CD14-positive monocyte (primary cell): ENCODE data around the gene EYS. TPM values are rescaled to one million over a fixed set of nuclear protein-coding genes. Genes with fewer than 3 reads are reported as not detected.

Source experiments
- DNase-seq, 3 donors: peaks; one replicate each; pipeline ENCODE4 v3.0.0-alpha.2; 2011 to 2022
- H2AFZ ChIP-seq: 2 replicates; pipeline ENCODE4 v1.6.0; 2012; ENCODE audit warnings: mild to moderate bottlenecking, low read depth, low read length, inconsistent platforms; ENCODE audit not compliant: insufficient read depth, poor library complexity, severe bottlenecking
- H3K27ac ChIP-seq, 2 donors: 1 replicate in 1 of 2; 2 replicates in 1 of 2; pipeline ENCODE4 v1.5.1; 2012 to 2013; ENCODE audit warnings: low read length in 2 of 2, control low read depth in 1 of 2, inconsistent platforms in 1 of 2, low read depth in 1 of 2, mild to moderate bottlenecking in 1 of 2
- H3K27me3 ChIP-seq, 2 donors: one replicate each; pipeline versions ENCODE4 v1.6.0 to v1.6.1; 2011 to 2013; ENCODE audit warnings: low read length in 2 of 2; ENCODE audit not compliant: control insufficient read depth in 2 of 2, insufficient read depth in 2 of 2
- H3K36me3 ChIP-seq, 2 donors: replicated peaks in 1 of 2; 1 replicate in 1 of 2; 2 replicates in 1 of 2; pipeline versions ENCODE4 v1.5.1 to v1.6.1; 2012 to 2013; ENCODE audit warnings: low read length in 2 of 2, control low read depth in 1 of 2, inconsistent platforms in 1 of 2, mild to moderate bottlenecking in 1 of 2; ENCODE audit not compliant: insufficient read depth in 2 of 2, control insufficient read depth in 1 of 2
- H3K4me1 ChIP-seq, 2 donors: 1 replicate in 1 of 2; 2 replicates in 1 of 2; pipeline versions ENCODE4 v1.5.1 to v1.6.1; 2012 to 2013; ENCODE audit warnings: low read length in 2 of 2, control low read depth in 1 of 2, inconsistent platforms in 1 of 2, mild to moderate bottlenecking in 1 of 2, moderate library complexity in 1 of 2; ENCODE audit not compliant: insufficient read depth in 2 of 2, control insufficient read depth in 1 of 2
- H3K4me2 ChIP-seq: replicated peaks from 2 replicates; pipeline ENCODE3; 2012; ENCODE audit warnings: low read length, moderate library complexity, mild to moderate bottlenecking; ENCODE audit not compliant: poor library complexity, severe bottlenecking; ENCODE audit errors: extremely low read depth
- H3K4me3 ChIP-seq, 3 experiments: fragments of 200-600 bp in 1 of 3; sonication (generic) in 1 of 3; replicated peaks in 1 of 3; 1 replicate in 2 of 3; 2 replicates in 1 of 3; pipeline ENCODE4 v1.5.1; 2011 to 2013; ENCODE audit warnings: low read length in 3 of 3, mild to moderate bottlenecking in 3 of 3, control low read depth in 2 of 3, low read depth in 2 of 3, inconsistent platforms in 1 of 3, moderate library complexity in 1 of 3
- H3K79me2 ChIP-seq: 2 replicates; pipeline ENCODE4 v1.6.0; 2012; ENCODE audit warnings: mild to moderate bottlenecking, control low read depth, inconsistent platforms, low read length, moderate library complexity; ENCODE audit not compliant: insufficient read depth
- H3K9ac ChIP-seq: 2 replicates; pipeline ENCODE4 v1.6.0; 2017; ENCODE audit warnings: low read length, mild to moderate bottlenecking; ENCODE audit not compliant: insufficient read depth, poor library complexity, severe bottlenecking
- H3K9me3 ChIP-seq, 2 donors: replicated peaks in 1 of 2; 1 replicate in 1 of 2; 2 replicates in 1 of 2; pipeline versions ENCODE4 v1.5.1 to v1.6.1; 2012 to 2013; ENCODE audit warnings: low read length in 2 of 2, control low read depth in 1 of 2; ENCODE audit not compliant: control insufficient read depth in 1 of 2, insufficient read depth in 1 of 2
- H4K20me1 ChIP-seq: 2 replicates; pipeline ENCODE4 v1.6.0; 2012; ENCODE audit warnings: mild to moderate bottlenecking, low read length, control low read depth, moderate library complexity; ENCODE audit not compliant: insufficient read depth
- H3K27ac Mint-ChIP-seq, 7 donors: one replicate each; pipeline ENCODE4 v1.8.0; 2020; ENCODE audit warnings: mild to moderate bottlenecking in 7 of 7, mixed read lengths in 7 of 7, moderate library complexity in 6 of 7, inconsistent platforms in 2 of 7
- H3K27me3 Mint-ChIP-seq, 3 donors: one replicate each; pipeline ENCODE4 v1.8.0; 2021 to 2022; ENCODE audit warnings: low read depth in 3 of 3, mild to moderate bottlenecking in 3 of 3, mixed read lengths in 3 of 3, moderate library complexity in 3 of 3, inconsistent platforms in 1 of 3
- H3K36me3 Mint-ChIP-seq, 2 donors: one replicate each; pipeline ENCODE4 v1.8.0; 2020; ENCODE audit warnings: mixed read lengths in 2 of 2, inconsistent platforms in 1 of 2, mild to moderate bottlenecking in 1 of 2
- H3K4me1 Mint-ChIP-seq: one replicate; pipeline ENCODE4 v1.8.0; 2020; ENCODE audit warnings: mild to moderate bottlenecking, mixed read lengths
- H3K4me3 Mint-ChIP-seq, 2 donors: one replicate each; pipeline ENCODE4 v1.8.0; 2020; ENCODE audit warnings: mild to moderate bottlenecking in 2 of 2, mixed read lengths in 2 of 2, moderate library complexity in 1 of 2
- H3K9me3 Mint-ChIP-seq, 7 donors: one replicate each; pipeline ENCODE4 v1.8.0; 2020 to 2022; ENCODE audit warnings: mixed read lengths in 7 of 7, mild to moderate bottlenecking in 6 of 7, moderate library complexity in 6 of 7, inconsistent platforms in 2 of 7
- WGBS: methylation state at CpG from one replicate; pipeline ENCODE4 v1.1.5; 2013; ENCODE audit warnings: missing lambda C conversion rate; ENCODE audit not compliant: insufficient coverage; 5-methylcytosine and 5-hydroxymethylcytosine counted together
- intact Hi-C, 2 donors: fragments of 100-400 bp; cut with micrococcal nuclease; formaldehyde crosslinking; loops; one replicate each; pipeline versions ENCODE4 v1.15.0 to v1.15.1; 2023
- polyA plus RNA-seq, 3 donors: library from polyadenylated mRNA; depleted of rRNA in 1 of 3; unstranded in 2 of 3; stranded (reverse) in 1 of 3; fragments of 300-500 nt in 2 of 3; fragments of >200 nt in 1 of 3; fragmentation: Illumina TruSeq in 2 of 3; gene quantifications; 1 replicate in 2 of 3; 2 replicates in 1 of 3; pipeline ENCODE4 v1.2.3, GENCODE V29; 2012 to 2021
- TF ChIP-seq, protein P1 (sequence below): fragments of 200-600 bp; IDR thresholded peaks from one replicate; pipeline ENCODE4 v1.8.0; 2022; ENCODE audit warnings: antibody characterized with exemption, mild to moderate bottlenecking

EYS gene
- polyA plus RNA-seq, 3 donors = 0.01 to 0.03 TPM; not detected in 1

DNA sequence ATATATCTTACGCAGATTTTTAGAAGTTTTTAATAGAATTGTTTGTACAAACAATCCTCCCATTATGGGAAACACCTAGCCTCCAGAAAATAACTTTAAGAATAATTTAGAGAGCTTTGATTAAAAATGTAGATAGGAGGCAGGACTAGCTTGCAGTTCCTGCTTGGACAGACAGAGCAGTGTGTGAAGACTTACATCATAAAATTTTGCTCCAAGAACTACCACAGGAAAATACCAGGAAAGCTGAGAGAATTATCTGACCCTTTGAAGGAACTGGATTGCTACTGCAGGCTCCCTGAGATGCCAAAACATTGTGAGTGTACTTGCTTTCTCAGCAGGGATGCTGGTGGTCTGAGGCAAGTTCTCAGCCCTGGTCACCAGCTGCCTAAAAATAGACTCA is 64.2 kb downstream of the EYS start:
- H3K79me2 ChIP-seq = no peaks in the 10 kb centered on the region
- no peak for DNase-seq
- H3K4me1 ChIP-seq = no peaks in the 10 kb centered on the region
- H2AFZ ChIP-seq = no peak overlapping the region
- H4K20me1 ChIP-seq = no peaks in the 10 kb centered on the region
- Mint-ChIP-seq H3K27me3 (no peaks in the 10 kb centered on the region), H3K9me3 (peaks cover 0 to 12% (median 5%) of the 10 kb centered on the region in 7 donors), H3K27ac (no peak overlapping the region), H3K36me3 (no peaks in the 10 kb centered on the region), H3K4me1 (no peaks in the 10 kb centered on the region), H3K4me3 (no peak overlapping the region)
- H3K36me3 ChIP-seq = no peaks in the 10 kb centered on the region
- no peak overlapping the region for H3K4me2 ChIP-seq
- intact Hi-C loops = no loop called here
- H3K27me3 ChIP-seq = no peaks in the 10 kb centered on the region
- no peak overlapping the region for H3K9ac ChIP-seq
- no peak overlapping the region for H3K27ac ChIP-seq
- TF ChIP-seq, protein P1, sequence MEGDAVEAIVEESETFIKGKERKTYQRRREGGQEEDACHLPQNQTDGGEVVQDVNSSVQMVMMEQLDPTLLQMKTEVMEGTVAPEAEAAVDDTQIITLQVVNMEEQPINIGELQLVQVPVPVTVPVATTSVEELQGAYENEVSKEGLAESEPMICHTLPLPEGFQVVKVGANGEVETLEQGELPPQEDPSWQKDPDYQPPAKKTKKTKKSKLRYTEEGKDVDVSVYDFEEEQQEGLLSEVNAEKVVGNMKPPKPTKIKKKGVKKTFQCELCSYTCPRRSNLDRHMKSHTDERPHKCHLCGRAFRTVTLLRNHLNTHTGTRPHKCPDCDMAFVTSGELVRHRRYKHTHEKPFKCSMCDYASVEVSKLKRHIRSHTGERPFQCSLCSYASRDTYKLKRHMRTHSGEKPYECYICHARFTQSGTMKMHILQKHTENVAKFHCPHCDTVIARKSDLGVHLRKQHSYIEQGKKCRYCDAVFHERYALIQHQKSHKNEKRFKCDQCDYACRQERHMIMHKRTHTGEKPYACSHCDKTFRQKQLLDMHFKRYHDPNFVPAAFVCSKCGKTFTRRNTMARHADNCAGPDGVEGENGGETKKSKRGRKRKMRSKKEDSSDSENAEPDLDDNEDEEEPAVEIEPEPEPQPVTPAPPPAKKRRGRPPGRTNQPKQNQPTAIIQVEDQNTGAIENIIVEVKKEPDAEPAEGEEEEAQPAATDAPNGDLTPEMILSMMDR = no peak
- no peak overlapping the region for H3K4me3 ChIP-seq
- whole genome bisulfite sequencing = no CpG with 5 or more reads among the region's 1 CpG
- no peaks in the 10 kb centered on the region for H3K9me3 ChIP-seq

DNA sequence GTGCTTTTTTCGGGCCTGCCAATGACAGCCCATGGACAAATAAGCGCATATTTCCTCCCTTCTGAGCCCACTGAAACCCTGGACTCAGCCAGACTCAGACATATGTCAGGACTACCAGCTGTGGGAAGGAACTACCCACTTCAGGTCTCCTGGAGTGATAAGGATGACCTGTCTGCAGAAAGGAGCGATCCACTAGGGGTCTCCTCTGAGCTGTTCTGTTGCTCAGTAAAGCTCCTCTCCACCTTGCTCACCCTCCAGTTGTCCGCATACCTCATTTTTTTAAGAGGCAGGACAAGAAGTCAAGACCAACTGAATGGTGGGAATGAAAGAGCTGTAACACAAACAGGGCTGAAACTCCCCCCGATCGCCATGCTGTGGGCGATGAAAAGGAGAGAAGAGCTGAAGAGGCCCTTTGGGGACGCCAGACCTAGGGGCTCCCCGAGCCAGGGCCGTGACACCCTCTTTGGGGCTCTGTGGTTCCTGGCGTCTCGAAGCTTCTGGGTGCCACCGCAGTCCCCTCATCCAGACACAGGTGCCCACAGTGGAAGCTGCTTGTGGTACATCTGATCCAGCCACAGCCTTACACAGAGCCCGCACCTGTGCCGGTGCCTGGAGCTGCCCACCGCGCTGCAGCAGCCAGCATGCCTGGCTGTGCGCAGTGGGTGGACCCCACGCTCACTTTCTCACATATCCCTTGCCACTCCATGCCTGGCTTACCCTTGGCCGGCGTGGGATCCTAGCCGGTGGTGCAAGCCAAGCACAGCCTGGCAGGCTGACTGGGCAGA is 68.8 kb downstream of the EYS start:
- Histone ChIP-seq H3K9ac (no peak overlapping the region), H3K4me2 (no peak overlapping the region), H3K4me3 (no peak overlapping the region), H3K4me1 (no peaks in the 10 kb centered on the region), H3K9me3 (peaks cover 0 to 3% of the 10 kb centered on the region in 2 donors), H2AFZ (no peak overlapping the region), H3K27me3 (no peaks in the 10 kb centered on the region), H4K20me1 (no peaks in the 10 kb centered on the region), H3K79me2 (no peaks in the 10 kb centered on the region), H3K36me3 (no peaks in the 10 kb centered on the region), H3K27ac (no peak overlapping the region)
- intact Hi-C loops = loop anchor here in 1 of 2 donors (2.0 kb wide), 1 partner anchor 29 kb away; no protein-coding TSS in a partner anchor
- TF ChIP-seq, protein P1 = no peak
- Mint-ChIP-seq H3K36me3 (no peaks in the 10 kb centered on the region), H3K27me3 (no peaks in the 10 kb centered on the region), H3K4me3 (no peak overlapping the region), H3K27ac (no peak overlapping the region), H3K9me3 (peaks cover 0 to 2% (median 2%) of the 10 kb centered on the region in 7 donors), H3K4me1 (peaks cover 10% of the 10 kb centered on the region)
- 94% methylated on average over 19 of the region's 22 CpGs for WGBS
- no peak for DNase-seq
